ENCODE results near the gene PRSS50.

Gene PRSS50

GRCh38 chr3:46719735-46720271 lies 2.1 kb upstream of the PRSS50 start:
- no peaks in the 10 kb centered on the region for H3K4me1 ChIP-seq (ENCODE audit: low read length)
- H3K79me2 ChIP-seq (ENCODE audit: low read length): no peaks in the 10 kb centered on the region
- no peak overlapping the region for H3K27ac ChIP-seq (ENCODE audit: low read length)
- no peak overlapping the region for H2AFZ ChIP-seq (ENCODE audit: low read length)
- H3K27me3 ChIP-seq (replicated peaks; ENCODE audit: insufficient read depth, low read length): no peaks in the 10 kb centered on the region
- H3K4me3 ChIP-seq (ENCODE audit: low read length): no peak overlapping the region
- H3K9ac ChIP-seq (ENCODE audit: low read length): no peak overlapping the region
- no peak for DNase-seq
- no peaks in the 10 kb centered on the region for H4K20me1 ChIP-seq (ENCODE audit: insufficient read depth, low read length)
- no peaks in the 10 kb centered on the region for H3F3A ChIP-seq (ENCODE audit: insufficient read depth, low read length)
- no peaks in the 10 kb centered on the region for H3K9me3 ChIP-seq (replicated peaks; ENCODE audit: insufficient read depth, low read length)
- H3K4me2 ChIP-seq (ENCODE audit: low read depth, low read length): no peak overlapping the region
- TF ChIP-seq EZH2 (optimal IDR thresholded peaks at IDR 0.05; ENCODE audit: low read depth, low read length) (no peak), EZH2phosphoT487 (IDR thresholded peaks at IDR 0.05; ENCODE audit: low read length) (no peak), CTCF (IDR thresholded peaks at IDR 0.05; ENCODE audit: low read length) (no peak)
- no peaks in the 10 kb centered on the region for H3K9me2 ChIP-seq (replicated peaks; ENCODE audit: insufficient read depth, low read length)
- H3K36me3 ChIP-seq (replicated peaks; ENCODE audit: insufficient read depth, low read length): no peaks in the 10 kb centered on the region

GRCh38 chr3:46719044-46719565 lies 1.4 kb upstream of the PRSS50 start:
- no peaks in the 10 kb centered on the region for H3F3A ChIP-seq (ENCODE audit: insufficient read depth, low read length)
- H3K4me1 ChIP-seq (ENCODE audit: low read length): no peaks in the 10 kb centered on the region
- H3K79me2 ChIP-seq (ENCODE audit: low read length): no peaks in the 10 kb centered on the region
- no peak overlapping the region for H3K4me3 ChIP-seq (ENCODE audit: low read length)
- no peak overlapping the region for H2AFZ ChIP-seq (ENCODE audit: low read length)
- H4K20me1 ChIP-seq (ENCODE audit: insufficient read depth, low read length): no peaks in the 10 kb centered on the region
- H3K27ac ChIP-seq (ENCODE audit: low read length): no peak overlapping the region
- H3K36me3 ChIP-seq (replicated peaks; ENCODE audit: insufficient read depth, low read length): no peaks in the 10 kb centered on the region
- H3K9me3 ChIP-seq (replicated peaks; ENCODE audit: insufficient read depth, low read length): no peaks in the 10 kb centered on the region
- H3K27me3 ChIP-seq (replicated peaks; ENCODE audit: insufficient read depth, low read length): no peaks in the 10 kb centered on the region
- H3K9ac ChIP-seq (ENCODE audit: low read length): no peak overlapping the region
- no peak overlapping the region for H3K4me2 ChIP-seq (ENCODE audit: low read depth, low read length)
- TF ChIP-seq EZH2phosphoT487 (IDR thresholded peaks at IDR 0.05; ENCODE audit: low read length) (no peak), EZH2 (optimal IDR thresholded peaks at IDR 0.05; ENCODE audit: low read depth, low read length) (no peak), CTCF (IDR thresholded peaks at IDR 0.05; ENCODE audit: low read length) (no peak)
- no peaks in the 10 kb centered on the region for H3K9me2 ChIP-seq (replicated peaks; ENCODE audit: insufficient read depth, low read length)
- DNase-seq: no peak

- Histone ChIP-seq H3K36me3 (replicated peaks; ENCODE audit: insufficient read depth, low read length) (no peaks in the 10 kb centered on the region), H3K27ac (ENCODE audit: low read length) (no peak overlapping the region), H4K20me1 (ENCODE audit: insufficient read depth, low read length) (no peaks in the 10 kb centered on the region), H3K4me1 (ENCODE audit: low read length) (no peaks in the 10 kb centered on the region), H3K79me2 (ENCODE audit: low read length) (no peaks in the 10 kb centered on the region), H3K9me2 (replicated peaks; ENCODE audit: insufficient read depth, low read length) (no peaks in the 10 kb centered on the region), H3F3A (ENCODE audit: insufficient read depth, low read length) (no peaks in the 10 kb centered on the region), H3K4me3 (ENCODE audit: low read length) (no peak overlapping the region), H2AFZ (ENCODE audit: low read length) (no peak overlapping the region), H3K27me3 (replicated peaks; ENCODE audit: insufficient read depth, low read length) (no peaks in the 10 kb centered on the region), H3K9me3 (replicated peaks; ENCODE audit: insufficient read depth, low read length) (no peaks in the 10 kb centered on the region), H3K4me2 (ENCODE audit: low read depth, low read length) (no peak overlapping the region), H3K9ac (ENCODE audit: low read length) (no peak overlapping the region)
- DNase-seq: no peak
- TF ChIP-seq CTCF (IDR thresholded peaks at IDR 0.05; ENCODE audit: low read length): no peak
- TF ChIP-seq EZH2phosphoT487 (IDR thresholded peaks at IDR 0.05; ENCODE audit: low read length): no peak
- TF ChIP-seq EZH2 (optimal IDR thresholded peaks at IDR 0.05; ENCODE audit: low read depth, low read length): no peak
These were observed 918 bp downstream of the PRSS50 start for GRCh38 chr3:46716461-46717441.
